HCT116 (cell line): Measurements from ENCODE around the gene BDH1. TPM values are rescaled to one million over a fixed set of nuclear protein-coding genes. Genes with fewer than 3 reads are reported as not detected.
A peak's percentile ranks its signal among the peaks of the same experiment; 100 is the strongest.

ENCODE experiments used
- ATAC-seq: fragments of 200-7000 bp; cut with Tn5 transposase; 2 replicates; pipeline ENCODE4 v1.9.1; 2020; ENCODE audit warnings: mild to moderate bottlenecking, moderate library complexity
- BruUV-seq: library from RNA; stranded (reverse); fragments of 400-500 nt; replicated peaks from 2 replicates; lab custom pipeline; 2021; lab: Mats Ljungman, UMichigan
- CTCF ChIA-PET: fragments of 300-600 bp; sonication (Branson Sonifier 250); formaldehyde crosslinking; loops from one replicate; lab custom pipeline; 2021; ENCODE audit warnings: antibody characterized with exemption; lab: Charles Lee
- POLR2A ChIA-PET: fragments of 300-600, 350-600 bp; sonication (Branson Sonifier 250); formaldehyde crosslinking; loops from one replicate; lab custom pipeline; 2021; ENCODE audit warnings: antibody characterized with exemption; lab: Charles Lee
- RAD21 ChIA-PET, 2 experiments: fragments of 300-600 bp; sonication (Branson Sonifier 250); formaldehyde crosslinking; loops; one replicate each; lab custom pipeline; 2023; ENCODE audit warnings: low total read pairs in 2 of 2; ENCODE audit not compliant: uncharacterized antibody in 2 of 2, unreplicated experiment in 2 of 2, low non-redundant PET in 1 of 2; lab: Charles Lee
- DNase-seq: peaks from one replicate; pipeline ENCODE4 v3.0.0-alpha.2; 2010; ENCODE audit warnings: low read depth, low spot score
- H2AFZ ChIP-seq: fragments of 200-600 bp; shearing (Covaris generic), sonication (generic); 2 replicates; pipeline ENCODE4 v1.6.1; 2017; ENCODE audit warnings: low read depth, mixed run types, mixed read lengths, antibody characterized with exemption, low read length; ENCODE audit not compliant: poor library complexity, severe bottlenecking
- H3K27ac ChIP-seq: 2 replicates; pipeline ENCODE4 v1.5.1; 2012; ENCODE audit warnings: low read depth, low read length
- H3K27me3 ChIP-seq: fragments of 200-600 bp; sonication (generic); 2 replicates; pipeline ENCODE4 v1.6.1; 2016; ENCODE audit warnings: mixed run types, low read length, mixed read lengths; ENCODE audit not compliant: insufficient read depth
- H3K36me3 ChIP-seq, 2 experiments: fragments of 200-500 bp in 1 of 2; fragments of 200-600 bp in 1 of 2; sonication (Bioruptor generic) in 1 of 2; sonication (generic) in 1 of 2; 2 replicates each; pipeline versions ENCODE4 v1.5.1 to v1.6.1; 2014 to 2016; ENCODE audit warnings: low read length in 2 of 2, inconsistent platforms in 1 of 2, mixed read lengths in 1 of 2, mixed run types in 1 of 2; ENCODE audit not compliant: insufficient read depth in 2 of 2, control insufficient read depth in 1 of 2
- H3K4me1 ChIP-seq, 2 experiments: fragments of 200-600 bp in 1 of 2; sonication (generic) in 1 of 2; 2 replicates each; pipeline versions ENCODE4 v1.5.1 to v1.6.1; 2012 to 2017; ENCODE audit warnings: low read length in 2 of 2, inconsistent platforms in 1 of 2, mild to moderate bottlenecking in 1 of 2, mixed read lengths in 1 of 2, mixed run types in 1 of 2, moderate library complexity in 1 of 2; ENCODE audit not compliant: insufficient read depth in 2 of 2, control insufficient read depth in 1 of 2
- H3K4me2 ChIP-seq: fragments of 200-600 bp; sonication (generic); 2 replicates; pipeline ENCODE4 v1.6.1; 2017; ENCODE audit warnings: mixed run types, low read length, mixed read lengths
- H3K4me3 ChIP-seq, 2 experiments: fragments of 200-600 bp in 1 of 2; sonication (generic) in 1 of 2; replicated peaks in 1 of 2; 2 replicates each; pipeline ENCODE4 v1.5.1; 2011 to 2016; ENCODE audit warnings: low read length in 2 of 2, control low read depth in 1 of 2, low read depth in 1 of 2, mild to moderate bottlenecking in 1 of 2, mixed read lengths in 1 of 2, mixed run types in 1 of 2
- H3K79me2 ChIP-seq: fragments of 200-600 bp; sonication (generic); 2 replicates; pipeline ENCODE4 v1.6.1; 2017; ENCODE audit warnings: mild to moderate bottlenecking, mixed run types, low read length, moderate library complexity, mixed read lengths; ENCODE audit not compliant: insufficient read depth
- H3K9ac ChIP-seq: fragments of 200-600 bp; sonication (generic); 2 replicates; pipeline ENCODE4 v1.6.1; 2016; ENCODE audit warnings: low read length, mixed read lengths
- H3K9me2 ChIP-seq: fragments of 200-600 bp; sonication (generic), shearing (Covaris generic); 2 replicates; pipeline ENCODE4 v1.6.1; 2017; ENCODE audit warnings: mixed run types, mild to moderate bottlenecking, moderate library complexity; ENCODE audit not compliant: insufficient read depth
- H3K9me3 ChIP-seq, 2 experiments: fragments of 200-500 bp in 1 of 2; fragments of 200-600 bp in 1 of 2; sonication (Bioruptor generic) in 1 of 2; sonication (generic) in 1 of 2; 2 replicates each; pipeline ENCODE4 v1.6.1; 2014 to 2017; ENCODE audit warnings: low read length in 2 of 2, mixed read lengths in 2 of 2, inconsistent platforms in 1 of 2, low read depth in 1 of 2, mild to moderate bottlenecking in 1 of 2, mixed run types in 1 of 2, moderate library complexity in 1 of 2; ENCODE audit not compliant: control insufficient read depth in 1 of 2, insufficient read depth in 1 of 2
- H4K20me1 ChIP-seq: fragments of 200-600 bp; sonication (generic), shearing (Covaris generic); 2 replicates; pipeline ENCODE4 v1.6.1; 2017; ENCODE audit warnings: mixed run types, mild to moderate bottlenecking, moderate library complexity; ENCODE audit not compliant: insufficient read depth
- CTCF ChIP-seq, 3 experiments: fragments of 200-600 bp in 1 of 3; sonication (generic) in 1 of 3; IDR thresholded peaks in 2 of 3; conservative IDR thresholded peaks in 1 of 3; 2 replicates each; pipeline ENCODE4 v1.5.1; 2012 to 2017; ENCODE audit warnings: low read depth in 2 of 3, low read length in 2 of 3, antibody characterized with exemption in 1 of 3, borderline replicate concordance in 1 of 3, control low read depth in 1 of 3, mild to moderate bottlenecking in 1 of 3, mixed read lengths in 1 of 3, mixed run types in 1 of 3, moderate library complexity in 1 of 3; ENCODE audit not compliant: insufficient read depth in 1 of 3
- EZH2phosphoT487 ChIP-seq: fragments of 200-600 bp; IDR thresholded peaks from 2 replicates; pipeline ENCODE4 v1.6.1; 2018; ENCODE audit warnings: antibody characterized with exemption, borderline replicate concordance
- RAD21 ChIP-seq: IDR thresholded peaks from 2 replicates; pipeline ENCODE4 v1.6.1; 2012; ENCODE audit warnings: low read depth, mild to moderate bottlenecking
- ZBTB33 ChIP-seq: IDR thresholded peaks from 2 replicates; pipeline ENCODE4 v1.6.1; 2011; ENCODE audit warnings: mild to moderate bottlenecking, low read length, moderate library complexity; ENCODE audit not compliant: insufficient replicate concordance; ENCODE audit errors: extremely low read depth
- intact Hi-C: fragments of 100-400 bp; cut with micrococcal nuclease; formaldehyde crosslinking; loops from 2 replicates; pipeline ENCODE4 v1.10.0; 2022
- total RNA-seq: library from RNA; stranded (reverse); gene quantifications from one replicate; pipeline ENCODE4 v1.2.1, GENCODE V29; 2021; ENCODE audit not compliant: unreplicated experiment
- TF ChIP-seq, protein P1 (sequence below): IDR thresholded peaks from 2 replicates; pipeline ENCODE4 v1.6.1; 2012

Gene BDH1
- total RNA-seq, 1 experiment from 2014 or later = 26.6 TPM

GRCh38 chr3:197525706-197526105 is 30.1 kb downstream of the BDH1 start:
- Histone ChIP-seq H3K9ac (no peak overlapping the region), H2AFZ (no peak overlapping the region), H4K20me1 (no peaks in the 10 kb centered on the region), H3K4me3 (no peak overlapping the region), H3K4me1 (peaks cover 0 to 12% of the 10 kb centered on the region in 2 experiments; a peak in 1 of 4 replicates), H3K4me2 (no peak overlapping the region)
- BruUV-seq = no TSS peak
- intact Hi-C loops = no loop called here
- TF ChIP-seq ZBTB33 (no peak), EZH2phosphoT487 (no peak), RAD21 (peak; percentile 53), CTCF (IDR thresholded peaks at IDR 0.05 in 2 of 3, conservative IDR thresholded peaks at IDR 0.05 in 1 of 3; ENCODE audit: borderline replicate concordance in 1 of 3, insufficient read depth in 1 of 3, low read depth in 2 of 3, low read length in 2 of 3) (peak; percentile 4 to 45 (median 24); a peak in 2 of 6 replicates)
- TF ChIP-seq, protein P1, sequence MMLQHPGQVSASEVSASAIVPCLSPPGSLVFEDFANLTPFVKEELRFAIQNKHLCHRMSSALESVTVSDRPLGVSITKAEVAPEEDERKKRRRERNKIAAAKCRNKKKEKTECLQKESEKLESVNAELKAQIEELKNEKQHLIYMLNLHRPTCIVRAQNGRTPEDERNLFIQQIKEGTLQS = no peak
- TF ChIP-seq, all 23 proteins: peak for 2
- no peaks in the 10 kb centered on the region for H3K27me3 ChIP-seq
- no peaks in the 10 kb centered on the region for H3K9me3 ChIP-seq
- no peak overlapping the region for H3K27ac ChIP-seq
- no peaks in the 10 kb centered on the region for H3K79me2 ChIP-seq
- ATAC-seq (peak; percentile 64; the same call in 1 of the 2 replicates), DNase-seq (no peak)
- H3K36me3 ChIP-seq = 0 out of 4 replicates have a peak, but pooled peaks cover 0 to 4% of the 10 kb centered on the region in 2 experiments
- RAD21 ChIA-PET = no interaction called here
- H3K9me2 ChIP-seq = no peaks in the 10 kb centered on the region
- CTCF ChIA-PET = interaction anchor here (1.5 kb wide), 1 partner anchor 338 kb away, joined by 3 read pairs; no protein-coding TSS in a partner anchor
- POLR2A ChIA-PET = no interaction called here
